ENCODE measurements around the gene GPATCH2. TPM values are rescaled to one million over a fixed set of nuclear protein-coding genes. Genes with fewer than 3 reads are reported as not detected.

Gene GPATCH2
- total RNA-seq, 1 experiment from 2014 or later, result 11.2 TPM

DNA sequence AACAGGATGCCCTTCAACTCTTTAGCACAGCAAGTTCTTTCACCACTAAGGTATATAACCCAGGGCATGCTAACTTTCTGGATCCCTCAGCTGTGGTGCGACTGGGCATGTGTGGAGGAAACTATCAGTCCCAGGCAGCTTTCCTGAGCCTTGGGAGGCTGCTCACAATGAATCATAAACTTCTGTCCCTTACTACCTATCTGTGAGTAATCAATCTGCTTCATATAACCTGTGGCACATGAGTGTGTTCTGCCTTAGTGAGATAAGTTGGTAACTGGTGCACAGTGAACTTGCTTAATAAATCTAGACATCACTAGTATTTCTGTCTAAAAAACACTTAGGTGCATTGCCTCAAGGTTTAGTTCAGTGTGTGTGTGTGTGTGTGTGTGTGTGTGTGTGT, 158.0 kb downstream of the GPATCH2 start:
- Histone ChIP-seq H3K27ac (ENCODE audit: low read length) (no peak overlapping the region), H3K4me3 (ENCODE audit: low read depth in 2 of 2, low read length in 2 of 2) (no peak overlapping the region), H3K27me3 (ENCODE audit: control insufficient read depth, insufficient read depth, low read length) (no peaks in the 10 kb centered on the region), H3K9me3 (ENCODE audit: control insufficient read depth, insufficient read depth, low read depth, low read length) (no peaks in the 10 kb centered on the region), H3K4me1 (ENCODE audit: control insufficient read depth, insufficient read depth, low read length) (no peaks in the 10 kb centered on the region), H3K36me3 (ENCODE audit: control insufficient read depth, insufficient read depth, low read length) (no peaks in the 10 kb centered on the region)
- no TSS peak for BruUV-seq (replicated peaks)
- ChIA-PET POLR2A (no interaction called here), CTCF (no interaction called here)
- TF ChIP-seq SIN3A (IDR thresholded peaks at IDR 0.05; ENCODE audit: borderline replicate concordance, insufficient read depth, low read depth, low read length) (no peak), POLR2AphosphoS5 (IDR thresholded peaks at IDR 0.05; ENCODE audit: low read depth, low read length) (no peak), TCF7L2 (IDR thresholded peaks at IDR 0.05; ENCODE audit: low read depth, low read length) (no peak), CTCF (IDR thresholded peaks at IDR 0.05) (no peak)
- TF ChIP-seq, protein P1, sequence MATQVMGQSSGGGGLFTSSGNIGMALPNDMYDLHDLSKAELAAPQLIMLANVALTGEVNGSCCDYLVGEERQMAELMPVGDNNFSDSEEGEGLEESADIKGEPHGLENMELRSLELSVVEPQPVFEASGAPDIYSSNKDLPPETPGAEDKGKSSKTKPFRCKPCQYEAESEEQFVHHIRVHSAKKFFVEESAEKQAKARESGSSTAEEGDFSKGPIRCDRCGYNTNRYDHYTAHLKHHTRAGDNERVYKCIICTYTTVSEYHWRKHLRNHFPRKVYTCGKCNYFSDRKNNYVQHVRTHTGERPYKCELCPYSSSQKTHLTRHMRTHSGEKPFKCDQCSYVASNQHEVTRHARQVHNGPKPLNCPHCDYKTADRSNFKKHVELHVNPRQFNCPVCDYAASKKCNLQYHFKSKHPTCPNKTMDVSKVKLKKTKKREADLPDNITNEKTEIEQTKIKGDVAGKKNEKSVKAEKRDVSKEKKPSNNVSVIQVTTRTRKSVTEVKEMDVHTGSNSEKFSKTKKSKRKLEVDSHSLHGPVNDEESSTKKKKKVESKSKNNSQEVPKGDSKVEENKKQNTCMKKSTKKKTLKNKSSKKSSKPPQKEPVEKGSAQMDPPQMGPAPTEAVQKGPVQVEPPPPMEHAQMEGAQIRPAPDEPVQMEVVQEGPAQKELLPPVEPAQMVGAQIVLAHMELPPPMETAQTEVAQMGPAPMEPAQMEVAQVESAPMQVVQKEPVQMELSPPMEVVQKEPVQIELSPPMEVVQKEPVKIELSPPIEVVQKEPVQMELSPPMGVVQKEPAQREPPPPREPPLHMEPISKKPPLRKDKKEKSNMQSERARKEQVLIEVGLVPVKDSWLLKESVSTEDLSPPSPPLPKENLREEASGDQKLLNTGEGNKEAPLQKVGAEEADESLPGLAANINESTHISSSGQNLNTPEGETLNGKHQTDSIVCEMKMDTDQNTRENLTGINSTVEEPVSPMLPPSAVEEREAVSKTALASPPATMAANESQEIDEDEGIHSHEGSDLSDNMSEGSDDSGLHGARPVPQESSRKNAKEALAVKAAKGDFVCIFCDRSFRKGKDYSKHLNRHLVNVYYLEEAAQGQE (IDR thresholded peaks at IDR 0.05; ENCODE audit: insufficient read depth in 1 of 2, low read depth in 2 of 2, low read length in 1 of 2), result no peak
- ATAC-seq (no peak), DNase-seq (ENCODE audit: low read depth, low spot score) (no peak)
- in situ Hi-C loops (cut with HindIII; ENCODE audit: low pct_unique_long_range_greater_than_20kb, low sequenced_read_pairs), result no loop called here
- intact Hi-C loops (cut with micrococcal nuclease; ENCODE audit: unreplicated experiment), result no loop called here

- Histone ChIP-seq H3K27me3 (ENCODE audit: control insufficient read depth, insufficient read depth, low read length) (no peaks in the 10 kb centered on the region), H3K4me3 (ENCODE audit: low read depth in 2 of 2, low read length in 2 of 2) (no peak overlapping the region), H3K36me3 (ENCODE audit: control insufficient read depth, insufficient read depth, low read length) (no peaks in the 10 kb centered on the region), H3K9me3 (ENCODE audit: control insufficient read depth, insufficient read depth, low read depth, low read length) (no peaks in the 10 kb centered on the region), H3K4me1 (ENCODE audit: control insufficient read depth, insufficient read depth, low read length) (no peaks in the 10 kb centered on the region), H3K27ac (ENCODE audit: low read length) (no peak overlapping the region)
- in situ Hi-C loops (cut with HindIII; ENCODE audit: low pct_unique_long_range_greater_than_20kb, low sequenced_read_pairs), result no loop called here
- no peak for ATAC-seq
- ChIA-PET POLR2A (no interaction called here), CTCF (no interaction called here)
- BruUV-seq (replicated peaks), result no TSS peak
- DNase-seq (ENCODE audit: low read depth, low spot score), result no peak
- intact Hi-C loops (cut with micrococcal nuclease; ENCODE audit: unreplicated experiment), result no loop called here
- TF ChIP-seq SIN3A (IDR thresholded peaks at IDR 0.05; ENCODE audit: borderline replicate concordance, insufficient read depth, low read depth, low read length) (no peak), POLR2AphosphoS5 (IDR thresholded peaks at IDR 0.05; ENCODE audit: low read depth, low read length) (no peak), CTCF (IDR thresholded peaks at IDR 0.05) (no peak)
Measured at GRCh38 chr1:217471403-217471802, 159.5 kb downstream of the GPATCH2 start.
